ENCODE results near the gene ARHGAP25. TPM values are rescaled to one million over a fixed set of nuclear protein-coding genes. Genes with fewer than 3 reads are reported as not detected.

ARHGAP25 gene
- total and polyA plus RNA-seq, 2 donors from 2014 or later = 6.3 to 20.4 TPM

DNA sequence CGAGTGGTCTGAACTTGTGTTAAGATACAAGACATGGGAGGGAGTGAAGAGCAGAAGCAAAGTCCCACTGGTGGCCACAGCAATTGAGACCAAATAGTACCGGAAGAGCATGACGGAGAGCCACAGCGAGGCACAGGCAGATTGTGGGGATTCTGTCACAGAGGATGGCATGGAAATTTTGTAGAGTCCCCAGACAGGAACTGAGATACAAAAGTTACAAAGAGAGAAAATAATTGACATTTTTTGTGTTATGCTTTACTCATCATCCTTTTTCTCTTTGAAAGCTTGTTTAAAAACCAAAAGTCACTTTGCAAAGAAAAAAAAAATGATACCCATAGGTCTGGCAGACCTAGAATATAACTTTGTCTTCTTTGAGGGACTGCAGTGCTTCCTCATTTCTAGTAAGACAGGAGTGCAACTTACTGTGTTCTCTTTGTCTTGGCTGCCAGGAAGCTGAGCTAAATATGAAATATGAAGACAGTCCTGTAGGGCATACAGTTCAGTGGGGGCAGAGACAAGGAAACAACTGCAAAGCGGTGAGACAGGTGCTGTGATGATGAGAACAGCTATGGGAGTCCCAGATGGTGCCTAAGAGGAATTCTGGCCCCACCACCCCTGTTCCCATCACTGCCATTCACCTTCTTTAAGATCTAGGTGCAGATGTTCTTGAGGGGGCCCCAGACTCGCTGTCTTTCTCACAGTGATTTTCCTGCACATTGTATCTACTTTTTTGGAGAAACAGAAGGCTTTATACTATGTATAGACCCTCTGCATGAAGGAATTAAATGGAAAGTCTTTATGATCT, 5.2 kb downstream of the ARHGAP25 start:
- no peaks in the 10 kb centered on the region for H3K27me3 ChIP-seq (ENCODE audit: control insufficient read depth, insufficient read depth, low read length)
- FAIRE-seq = no peak
- H3K9ac ChIP-seq (ENCODE audit: low read length in 3 of 3) = no peak overlapping the region
- intact Hi-C loops (cut with DNase I) = loop anchor here (10.0 kb wide), 1 partner anchor 175 kb away; no protein-coding TSS in a partner anchor
- no peaks in the 10 kb centered on the region for H3K9me3 ChIP-seq (ENCODE audit: control insufficient read depth in 2 of 3, insufficient read depth in 1 of 3, low read length in 3 of 3)
- no peak overlapping the region for H3K4me3 ChIP-seq (ENCODE audit: low read length in 3 of 3)
- no peaks in the 10 kb centered on the region for H3K4me1 ChIP-seq (ENCODE audit: control insufficient read depth in 2 of 3, insufficient read depth in 2 of 3, low read depth in 1 of 3, low read length in 3 of 3)
- no peaks in the 10 kb centered on the region for H3K36me3 ChIP-seq (ENCODE audit: control insufficient read depth in 2 of 3, insufficient read depth in 3 of 3, low read length in 3 of 3)
- no peak overlapping the region for H3K27ac ChIP-seq (ENCODE audit: low read depth in 2 of 2, low read length in 2 of 2)
- no peak for DNase-seq
- TF ChIP-seq, protein P1, sequence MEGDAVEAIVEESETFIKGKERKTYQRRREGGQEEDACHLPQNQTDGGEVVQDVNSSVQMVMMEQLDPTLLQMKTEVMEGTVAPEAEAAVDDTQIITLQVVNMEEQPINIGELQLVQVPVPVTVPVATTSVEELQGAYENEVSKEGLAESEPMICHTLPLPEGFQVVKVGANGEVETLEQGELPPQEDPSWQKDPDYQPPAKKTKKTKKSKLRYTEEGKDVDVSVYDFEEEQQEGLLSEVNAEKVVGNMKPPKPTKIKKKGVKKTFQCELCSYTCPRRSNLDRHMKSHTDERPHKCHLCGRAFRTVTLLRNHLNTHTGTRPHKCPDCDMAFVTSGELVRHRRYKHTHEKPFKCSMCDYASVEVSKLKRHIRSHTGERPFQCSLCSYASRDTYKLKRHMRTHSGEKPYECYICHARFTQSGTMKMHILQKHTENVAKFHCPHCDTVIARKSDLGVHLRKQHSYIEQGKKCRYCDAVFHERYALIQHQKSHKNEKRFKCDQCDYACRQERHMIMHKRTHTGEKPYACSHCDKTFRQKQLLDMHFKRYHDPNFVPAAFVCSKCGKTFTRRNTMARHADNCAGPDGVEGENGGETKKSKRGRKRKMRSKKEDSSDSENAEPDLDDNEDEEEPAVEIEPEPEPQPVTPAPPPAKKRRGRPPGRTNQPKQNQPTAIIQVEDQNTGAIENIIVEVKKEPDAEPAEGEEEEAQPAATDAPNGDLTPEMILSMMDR (IDR thresholded peaks at IDR 0.05; ENCODE audit: borderline replicate concordance, extremely low read depth, insufficient read depth) = no peak

DNA sequence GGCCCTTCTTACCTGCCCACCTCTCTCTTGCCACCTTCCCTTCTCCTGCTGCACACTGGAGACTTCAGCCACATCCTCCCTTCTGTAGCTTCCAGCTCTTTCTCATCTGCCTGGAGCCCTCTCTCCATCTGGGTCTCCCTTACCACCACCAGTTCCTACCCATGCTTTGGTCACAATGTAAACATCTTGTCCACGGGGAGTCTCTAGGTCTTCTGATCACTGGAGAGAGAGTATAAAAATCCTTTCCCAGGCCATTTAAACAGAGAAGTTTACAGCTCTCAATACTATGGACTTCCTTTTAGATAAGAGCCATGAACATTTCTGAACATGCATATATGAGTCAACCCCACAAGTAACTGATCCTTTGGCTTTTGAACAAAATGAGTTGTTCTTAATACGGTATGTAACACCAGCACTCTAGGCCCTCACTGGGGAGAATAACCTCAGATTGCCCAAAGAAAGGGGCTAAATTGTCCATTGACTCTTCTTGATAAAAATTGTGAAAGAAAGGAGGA, 5.8 kb downstream of the ARHGAP25 start:
- no peak for FAIRE-seq
- intact Hi-C loops (cut with DNase I) = loop anchor here (10.0 kb wide), 1 partner anchor 174 kb away; no protein-coding TSS in a partner anchor
- Histone ChIP-seq H3K4me3 (ENCODE audit: low read length in 3 of 3) (no peak overlapping the region), H3K4me1 (ENCODE audit: control insufficient read depth in 2 of 3, insufficient read depth in 2 of 3, low read depth in 1 of 3, low read length in 3 of 3) (no peaks in the 10 kb centered on the region), H3K36me3 (ENCODE audit: control insufficient read depth in 2 of 3, insufficient read depth in 3 of 3, low read length in 3 of 3) (no peaks in the 10 kb centered on the region), H3K27ac (ENCODE audit: low read depth in 2 of 2, low read length in 2 of 2) (no peak overlapping the region), H3K27me3 (ENCODE audit: control insufficient read depth, insufficient read depth, low read length) (no peaks in the 10 kb centered on the region), H3K9ac (ENCODE audit: low read length in 3 of 3) (no peak overlapping the region), H3K9me3 (ENCODE audit: control insufficient read depth in 2 of 3, insufficient read depth in 1 of 3, low read length in 3 of 3) (no peaks in the 10 kb centered on the region)
- no peak for DNase-seq
- TF ChIP-seq, protein P1 (IDR thresholded peaks at IDR 0.05; ENCODE audit: borderline replicate concordance, extremely low read depth, insufficient read depth) = no peak

DNA sequence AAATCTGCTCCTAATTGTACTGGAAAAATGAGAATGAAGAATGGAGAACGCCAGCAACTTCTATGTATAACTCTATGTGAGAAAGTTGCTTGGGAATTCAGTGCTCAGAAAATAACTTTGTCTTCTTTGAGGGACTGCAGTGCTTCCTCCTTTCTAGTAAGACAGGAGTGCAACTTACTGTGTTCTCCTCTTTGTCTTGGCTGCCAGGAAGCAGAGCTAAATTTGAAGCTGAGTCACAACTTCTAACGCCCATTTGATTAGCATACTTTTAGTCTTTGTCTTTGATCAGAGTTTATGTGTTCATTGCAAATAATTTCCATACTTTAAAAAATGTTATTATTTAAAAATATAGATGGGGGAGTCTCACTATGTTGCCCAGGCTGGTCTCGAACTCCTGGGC, 6.6 kb downstream of the ARHGAP25 start:
- DNase-seq (no peak), FAIRE-seq (no peak)
- intact Hi-C loops (cut with DNase I) = loop anchor here (10.0 kb wide), 1 partner anchor 174 kb away; no protein-coding TSS in a partner anchor
- TF ChIP-seq, protein P1 (IDR thresholded peaks at IDR 0.05; ENCODE audit: borderline replicate concordance, extremely low read depth, insufficient read depth) = no peak
- Histone ChIP-seq H3K27ac (ENCODE audit: low read depth in 2 of 2, low read length in 2 of 2) (no peak overlapping the region), H3K36me3 (ENCODE audit: control insufficient read depth in 2 of 3, insufficient read depth in 3 of 3, low read length in 3 of 3) (no peaks in the 10 kb centered on the region), H3K4me1 (ENCODE audit: control insufficient read depth in 2 of 3, insufficient read depth in 2 of 3, low read depth in 1 of 3, low read length in 3 of 3) (no peaks in the 10 kb centered on the region), H3K27me3 (ENCODE audit: control insufficient read depth, insufficient read depth, low read length) (no peaks in the 10 kb centered on the region), H3K4me3 (ENCODE audit: low read length in 3 of 3) (no peak overlapping the region), H3K9me3 (ENCODE audit: control insufficient read depth in 2 of 3, insufficient read depth in 1 of 3, low read length in 3 of 3) (no peaks in the 10 kb centered on the region), H3K9ac (ENCODE audit: low read length in 3 of 3) (no peak overlapping the region)
